HG02759 (cell line): Measurements from ENCODE around the gene FBP2.
A peak's percentile ranks its signal among the peaks of the same experiment; 100 is the strongest.

Experiments
- ATAC-seq: cut with Tn5 transposase; IDR thresholded peaks from one replicate; pipeline ENCODE4 v1.9.1; 2021; ENCODE audit warnings: mild to moderate bottlenecking, moderate library complexity; ENCODE audit not compliant: unreplicated experiment

The FBP2 gene

DNA sequence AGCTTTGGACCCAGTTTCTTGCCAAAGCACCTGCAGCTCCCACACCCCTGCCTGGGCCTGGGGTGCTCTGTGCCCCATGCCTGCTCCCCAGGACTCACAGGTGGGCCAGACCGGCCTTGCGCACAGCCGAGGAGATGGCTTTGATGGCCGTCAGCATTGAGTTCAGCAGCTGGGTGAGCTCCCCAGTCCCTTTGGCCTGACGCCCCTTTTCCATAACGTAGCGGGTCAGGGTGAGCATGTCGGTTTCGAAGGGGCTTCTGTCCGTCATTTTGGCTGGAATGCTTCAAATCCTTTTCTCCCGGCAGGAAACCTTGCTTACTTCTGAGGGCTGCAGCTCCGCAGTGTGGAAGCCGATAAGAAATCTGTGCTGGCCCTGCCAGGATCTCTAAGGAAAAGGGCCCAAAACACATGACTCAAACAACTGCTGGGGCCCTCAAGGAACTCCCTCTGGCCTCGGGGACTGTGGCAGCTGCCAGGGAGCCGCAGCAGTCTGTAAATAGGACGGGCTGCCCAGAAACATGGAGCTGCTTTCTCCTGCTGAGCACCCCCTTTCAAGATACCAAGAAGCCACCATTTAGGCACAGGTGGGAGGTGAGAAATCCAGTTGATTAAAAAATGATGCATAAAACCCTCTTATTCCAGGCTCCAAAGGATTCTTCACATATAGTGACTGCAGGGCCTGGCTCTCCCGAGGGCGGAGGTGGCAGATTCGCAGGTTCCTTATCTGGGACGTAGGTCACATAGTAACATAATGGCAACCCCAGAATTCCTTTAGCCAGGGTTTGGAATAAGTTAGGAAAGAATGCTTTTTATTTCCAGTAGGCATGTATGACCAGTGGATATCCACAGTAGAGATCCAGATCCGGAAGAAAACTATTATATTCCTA is at the start of gene FBP2:
Gene FBP2 (minus strand): TSS at position 366 of the 887 bp plus-strand sequence. CDS start 98 bp downstream, at position 268.
- no peak for ATAC-seq

DNA sequence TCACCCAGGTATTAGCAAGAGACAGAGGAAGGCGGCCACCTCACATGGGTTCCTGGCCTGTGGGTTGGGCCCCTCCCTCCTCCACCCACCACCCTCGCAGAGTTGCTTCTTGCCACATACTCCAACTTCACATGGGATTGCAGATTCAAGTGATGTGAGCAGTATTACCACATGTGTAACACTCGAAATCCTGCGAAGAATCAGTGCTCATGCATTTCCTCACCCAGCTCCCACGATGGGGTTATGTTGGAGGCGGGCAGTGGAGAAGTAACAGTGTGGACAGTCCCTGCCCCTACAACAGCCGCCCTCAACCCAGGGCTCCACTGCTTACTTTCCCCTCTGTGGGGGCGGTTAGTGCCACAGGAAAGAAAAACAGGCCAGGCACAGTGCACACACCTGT is 49.6 kb upstream of the FBP2 start:
- no peak for ATAC-seq

DNA sequence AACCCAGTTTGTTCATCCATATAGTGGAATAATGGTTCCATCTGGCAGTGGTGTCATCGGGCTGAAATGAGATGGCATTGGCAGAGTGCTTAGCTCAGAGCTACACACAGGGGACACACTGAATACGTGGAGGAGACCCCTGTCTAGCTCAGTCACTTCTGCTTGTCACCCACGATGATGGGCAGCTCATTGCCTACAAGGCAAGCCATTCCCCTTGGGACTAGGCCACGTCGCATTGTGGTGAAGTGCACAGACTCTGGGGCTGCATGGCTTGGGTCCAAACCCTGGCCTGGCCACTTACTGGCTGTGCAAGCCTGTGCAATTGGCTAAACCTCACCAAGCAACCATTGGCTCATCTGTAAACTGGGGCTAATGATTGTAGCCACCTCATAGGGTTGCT is 48.9 kb upstream of the FBP2 start:
- ATAC-seq, result no peak

DNA sequence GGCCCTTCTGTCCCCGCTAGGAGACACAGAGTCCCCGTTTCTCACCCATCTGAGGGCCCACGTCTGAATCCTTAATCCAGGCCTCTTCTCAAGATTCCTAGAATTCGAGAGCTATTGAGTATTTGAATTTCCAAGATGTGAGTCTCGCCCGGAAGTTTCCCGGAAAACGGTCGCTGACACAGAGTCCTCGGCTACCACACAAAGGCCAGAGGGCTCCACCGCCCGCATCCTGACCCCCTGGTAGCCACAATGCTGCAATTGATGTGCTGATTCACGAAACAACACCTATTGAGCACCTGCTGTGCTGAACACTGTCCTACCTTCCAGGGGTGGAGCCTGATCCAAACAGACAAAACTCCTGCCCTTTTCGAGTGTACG is 46.4 kb upstream of the FBP2 start:
- no peak for ATAC-seq

- peak; percentile 51 for ATAC-seq
These were observed 45.7 kb upstream of the FBP2 start, which contains the start of gene FBP1 for GRCh38 chr9:94639061-94639998. TSS of gene FBP1 (minus strand) at chr9:94639518. CDS start at chr9:94639310, 208 bp downstream.

DNA sequence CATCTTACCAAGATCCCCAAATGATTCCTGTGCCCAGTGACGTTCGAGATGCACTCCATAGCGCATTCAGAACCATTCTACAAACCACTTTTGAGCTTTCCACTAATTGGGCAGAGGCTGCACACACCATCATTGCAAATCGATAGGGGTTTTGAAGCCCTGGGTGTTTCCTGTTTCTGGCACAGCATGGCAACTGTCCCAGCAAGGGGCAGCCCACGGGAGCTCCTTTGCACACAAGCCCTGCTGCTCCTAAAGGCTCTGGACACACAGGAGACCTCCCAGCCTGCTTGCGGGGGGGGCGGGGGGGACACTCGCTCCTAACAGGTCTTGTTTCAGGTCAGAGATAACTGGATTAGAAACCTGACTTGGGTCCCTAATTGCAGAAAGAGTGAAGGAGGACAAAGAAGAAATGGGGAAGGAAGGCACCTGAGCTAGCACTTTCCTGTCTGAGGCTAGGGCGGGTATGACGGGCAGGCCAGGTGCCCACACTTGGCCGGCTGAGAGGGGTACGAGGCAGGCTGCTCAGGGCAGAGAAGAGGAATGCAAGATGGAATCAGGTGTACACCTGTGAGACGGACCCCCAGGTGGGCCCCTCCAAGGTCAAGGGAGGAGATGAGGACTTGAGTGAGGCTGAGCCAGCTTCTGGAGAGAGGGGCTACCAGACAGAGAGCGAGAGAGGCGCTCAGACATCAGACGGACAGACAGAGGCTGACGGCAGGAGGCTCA is 44.9 kb upstream of the FBP2 start:
- ATAC-seq, result no peak

GRCh38 chr9:94632737-94633136 is 39.1 kb upstream of the FBP2 start:
- ATAC-seq, result no peak

GRCh38 chr9:94631599-94631998 is 38.0 kb upstream of the FBP2 start:
- ATAC-seq, result no peak

DNA sequence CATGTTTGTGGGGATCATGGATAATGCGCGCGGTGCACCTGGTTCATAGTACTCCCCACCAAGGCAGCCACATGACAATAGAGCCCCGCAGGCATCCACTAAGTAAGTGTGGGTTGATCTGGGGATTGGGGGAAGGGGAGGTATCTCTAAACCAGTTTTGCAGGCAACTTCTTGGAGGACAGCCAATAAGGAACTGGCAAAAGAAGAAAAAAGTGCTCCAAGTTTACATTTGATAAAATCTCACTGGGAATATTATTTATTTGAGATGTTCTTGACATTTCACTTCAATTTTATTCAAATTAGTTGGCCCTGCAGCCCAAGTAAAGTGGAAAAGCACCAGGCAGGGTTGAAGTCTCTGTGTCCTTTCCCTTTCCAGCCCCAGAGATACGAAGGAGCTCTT is 37.2 kb upstream of the FBP2 start:
- ATAC-seq, result no peak

DNA sequence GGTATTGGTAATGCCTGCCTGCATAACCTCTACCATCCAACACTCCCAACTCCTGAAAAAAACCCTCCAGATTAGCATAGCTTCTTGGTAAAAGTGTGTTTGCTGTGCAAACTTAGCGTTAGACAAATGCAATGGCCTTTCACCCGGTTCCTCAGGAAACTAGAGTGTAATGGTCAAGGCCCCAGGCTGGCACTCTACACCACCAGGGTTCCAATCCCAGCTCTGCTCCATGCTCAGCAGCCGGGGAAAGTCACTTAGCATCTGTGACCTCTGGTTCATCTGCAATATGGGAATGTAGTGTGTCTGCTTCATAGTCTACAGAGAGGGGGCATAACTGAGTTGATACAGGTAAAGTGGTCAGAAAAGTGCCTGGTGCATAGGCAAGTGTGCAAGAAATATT is 36.7 kb upstream of the FBP2 start:
- ATAC-seq, result no peak

DNA sequence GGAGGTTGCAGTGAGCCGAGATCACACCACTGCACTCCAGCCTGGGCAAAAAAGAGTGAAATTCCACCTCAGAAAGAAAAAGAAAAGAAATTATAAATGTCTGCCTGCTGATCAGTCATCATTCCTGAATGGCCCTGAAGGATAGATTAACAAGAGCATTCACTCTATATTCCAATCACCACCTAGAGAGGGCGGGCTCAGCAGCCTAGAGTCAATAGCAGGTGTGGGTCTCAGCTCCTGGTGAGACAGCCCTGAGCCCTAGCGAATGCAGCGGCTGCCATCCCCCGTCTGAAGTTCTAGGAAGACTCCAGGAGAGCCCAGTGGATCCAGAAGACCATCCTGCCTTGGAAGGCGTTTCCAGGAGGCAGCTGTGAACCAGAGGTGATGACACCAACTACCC is 33.7 kb upstream of the FBP2 start:
- no peak for ATAC-seq

GRCh38 chr9:94625835-94626234 is 32.2 kb upstream of the FBP2 start:
- ATAC-seq, result no peak

DNA sequence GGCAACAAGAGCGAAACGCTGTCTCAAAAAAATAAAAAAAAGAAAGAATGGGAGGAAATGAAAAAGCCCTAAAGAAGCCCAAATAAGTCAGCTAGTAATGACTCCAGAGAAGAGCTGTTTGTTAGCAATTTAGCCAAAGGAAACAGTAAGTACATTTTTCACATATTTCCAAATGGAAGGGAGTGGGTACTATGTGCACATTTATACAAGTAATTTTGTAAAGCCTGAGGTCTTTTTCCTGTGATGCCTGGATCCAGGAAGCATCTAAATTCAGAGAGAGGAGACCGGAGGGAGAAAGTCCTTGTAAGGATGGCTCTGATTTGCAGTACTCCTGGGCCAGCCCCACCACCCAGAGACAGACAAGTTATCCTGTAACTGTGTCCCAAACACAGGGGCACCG is 31.0 kb upstream of the FBP2 start:
- no peak for ATAC-seq

- ATAC-seq, result no peak
These were observed 29.6 kb upstream of the FBP2 start for GRCh38 chr9:94623253-94623652.

DNA sequence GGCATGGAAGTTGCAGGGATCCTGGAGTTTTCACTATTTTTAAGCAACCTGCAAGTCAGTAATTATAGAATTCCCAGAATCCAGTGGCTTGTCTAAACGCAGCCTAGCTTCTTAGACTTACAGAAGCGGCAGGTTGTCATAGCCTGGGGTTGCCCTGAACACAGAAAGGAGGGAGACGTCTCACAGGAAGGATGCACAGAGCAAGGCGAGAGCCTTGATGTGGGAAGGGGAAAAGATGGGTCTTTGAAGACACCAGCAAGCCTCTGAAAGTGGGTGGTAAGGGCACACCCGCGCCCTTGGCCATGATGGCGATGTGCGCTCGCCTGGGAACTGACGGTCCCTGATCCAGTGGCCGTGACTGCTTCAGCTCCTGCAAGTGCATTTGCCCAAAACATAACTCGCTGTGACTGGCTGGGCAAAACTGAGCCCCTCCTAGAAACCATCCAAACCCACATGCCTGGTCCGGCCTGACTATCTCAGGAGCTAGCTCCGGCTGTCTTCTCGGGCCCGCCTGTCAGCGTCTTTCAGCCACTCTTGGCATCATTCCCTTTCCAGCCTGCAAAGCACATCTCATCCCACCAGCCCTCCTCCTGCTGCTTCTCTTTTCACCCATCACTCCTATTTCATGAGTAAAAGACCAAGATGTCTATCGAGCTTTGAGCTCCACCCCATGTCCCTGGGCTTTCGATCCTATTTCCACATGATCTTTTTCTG is 28.6 kb upstream of the FBP2 start:
- ATAC-seq, result no peak

- ATAC-seq, result no peak
These were observed 25.4 kb upstream of the FBP2 start for GRCh38 chr9:94619026-94619425.

DNA sequence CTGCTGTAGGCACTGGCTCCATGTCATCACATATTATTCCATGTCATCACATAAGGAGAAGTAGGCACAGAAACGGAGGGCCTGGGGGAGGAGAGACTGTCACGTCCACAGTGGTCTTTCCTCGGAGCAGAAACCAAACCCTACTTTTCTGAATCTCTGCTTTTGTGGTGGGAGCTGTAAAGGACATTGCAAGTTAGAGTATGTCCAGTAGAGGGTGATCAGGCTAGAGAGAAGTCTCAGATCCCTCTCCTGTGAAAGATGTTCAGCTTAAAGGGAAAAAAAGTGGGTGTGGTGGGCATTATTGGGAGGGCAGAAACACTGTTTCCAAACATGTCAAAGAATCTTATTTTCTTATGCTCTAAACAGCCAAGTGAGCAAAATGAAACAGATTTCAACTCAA is 19.4 kb upstream of the FBP2 start:
- no peak for ATAC-seq

GRCh38 chr9:94612071-94612470 is 18.4 kb upstream of the FBP2 start:
- ATAC-seq, result no peak

DNA sequence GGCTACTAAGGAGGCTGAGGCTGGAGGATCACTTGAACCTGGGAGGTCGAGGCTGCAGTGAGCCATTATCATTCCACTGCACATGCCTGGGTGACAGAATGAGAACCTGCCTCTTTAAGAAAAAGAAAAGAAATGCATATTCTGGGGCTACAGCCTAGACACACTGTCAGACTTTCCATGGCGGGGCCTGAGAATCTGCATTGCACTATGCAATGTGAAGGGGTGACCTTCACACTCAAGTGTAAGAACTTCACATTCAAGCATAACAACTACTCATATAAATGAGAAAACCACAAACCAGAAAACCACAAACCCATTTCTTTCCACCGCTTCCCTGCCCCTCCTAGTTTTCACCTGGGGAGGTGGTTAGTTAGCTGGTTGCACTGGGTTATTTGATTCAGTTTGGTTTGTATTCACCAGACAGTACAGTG is 18.0 kb upstream of the FBP2 start:
- no peak for ATAC-seq

- ATAC-seq, result no peak
These were observed 16.6 kb upstream of the FBP2 start for GRCh38 chr9:94610181-94610606.

- ATAC-seq, result no peak
These were observed 13.7 kb upstream of the FBP2 start for GRCh38 chr9:94607423-94607691.
